ENCODE measurements around the gene GYG2.

GRCh38 chrX:2913118-2913517 lies 84.4 kb downstream of the GYG2 start:
- TF ChIP-seq SUZ12 (IDR thresholded peaks at IDR 0.05; ENCODE audit: extremely low read depth, insufficient read depth, insufficient read length) = no peak
- no peak for TF ChIP-seq ZNF274 (IDR thresholded peaks at IDR 0.05; ENCODE audit: low read depth, low read length)
- TF ChIP-seq YY1 (IDR thresholded peaks at IDR 0.05; ENCODE audit: insufficient read depth, insufficient read length) = no peak

Measured in NT2/D1 (cell line).